MM.1S (cell line): ENCODE results near the gene SLC38A11.

ENCODE experiments used
- EZH2 ChIP-seq: fragments of 300-600 bp; sonication (generic); optimal IDR thresholded peaks from 2 replicates; pipeline ENCODE3; 2017; ENCODE audit warnings: low read depth, mild to moderate bottlenecking, antibody characterized with exemption, low read length, mixed read lengths
- TF ChIP-seq, protein P1 (sequence below): fragments of 300-600 bp; sonication (generic); IDR thresholded peaks from 2 replicates; pipeline ENCODE4 v1.5.1; 2016; ENCODE audit warnings: antibody characterized with exemption, low read length, mixed read lengths

DNA sequence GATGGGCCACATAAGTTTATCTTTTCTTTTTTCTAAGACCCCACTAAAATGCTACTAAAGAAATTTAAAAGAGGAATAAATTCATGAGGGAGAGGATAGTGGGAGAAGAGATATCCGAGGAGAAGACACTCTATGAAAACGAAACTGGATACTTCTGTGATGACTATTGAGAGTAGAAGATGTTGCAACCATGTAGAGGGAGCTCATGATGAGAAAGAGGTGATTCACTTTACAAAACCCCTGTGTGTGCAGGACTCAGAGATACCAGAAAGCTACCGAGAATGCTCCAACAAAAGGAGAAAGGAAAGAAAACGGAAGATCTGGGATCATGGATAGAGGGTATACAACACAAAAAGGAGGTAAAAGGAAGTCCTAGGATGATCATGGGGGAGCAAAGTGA lies 34.9 kb downstream of the SLC38A11 start:
- TF ChIP-seq, protein P1, sequence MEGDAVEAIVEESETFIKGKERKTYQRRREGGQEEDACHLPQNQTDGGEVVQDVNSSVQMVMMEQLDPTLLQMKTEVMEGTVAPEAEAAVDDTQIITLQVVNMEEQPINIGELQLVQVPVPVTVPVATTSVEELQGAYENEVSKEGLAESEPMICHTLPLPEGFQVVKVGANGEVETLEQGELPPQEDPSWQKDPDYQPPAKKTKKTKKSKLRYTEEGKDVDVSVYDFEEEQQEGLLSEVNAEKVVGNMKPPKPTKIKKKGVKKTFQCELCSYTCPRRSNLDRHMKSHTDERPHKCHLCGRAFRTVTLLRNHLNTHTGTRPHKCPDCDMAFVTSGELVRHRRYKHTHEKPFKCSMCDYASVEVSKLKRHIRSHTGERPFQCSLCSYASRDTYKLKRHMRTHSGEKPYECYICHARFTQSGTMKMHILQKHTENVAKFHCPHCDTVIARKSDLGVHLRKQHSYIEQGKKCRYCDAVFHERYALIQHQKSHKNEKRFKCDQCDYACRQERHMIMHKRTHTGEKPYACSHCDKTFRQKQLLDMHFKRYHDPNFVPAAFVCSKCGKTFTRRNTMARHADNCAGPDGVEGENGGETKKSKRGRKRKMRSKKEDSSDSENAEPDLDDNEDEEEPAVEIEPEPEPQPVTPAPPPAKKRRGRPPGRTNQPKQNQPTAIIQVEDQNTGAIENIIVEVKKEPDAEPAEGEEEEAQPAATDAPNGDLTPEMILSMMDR: no peak
- no peak for TF ChIP-seq EZH2
